Endothelial cell of umbilical vein (primary cell): Measurements from ENCODE around the gene FGR.

Source experiments
- CTCF ChIP-seq, 2 donors: IDR thresholded peaks; 1 replicate in 1 of 2; 2 replicates in 1 of 2; pipeline ENCODE4 v1.5.1; 2011; ENCODE audit warnings: low read length in 2 of 2, mild to moderate bottlenecking in 2 of 2, moderate library complexity in 2 of 2, control low read depth in 1 of 2, inconsistent platforms in 1 of 2, low read depth in 1 of 2; ENCODE audit not compliant: insufficient read depth in 1 of 2; ENCODE audit errors: extremely low read depth in 1 of 2
- EZH2 ChIP-seq: IDR thresholded peaks from 2 replicates; pipeline ENCODE4 v1.6.1; 2012; ENCODE audit warnings: borderline replicate concordance, low read depth, mild to moderate bottlenecking, moderate library complexity, low read length, inconsistent platforms; ENCODE audit not compliant: severe bottlenecking
- JUN ChIP-seq: IDR thresholded peaks from 2 replicates; pipeline ENCODE4 v1.6.1; 2011; ENCODE audit warnings: borderline replicate concordance, low read depth; ENCODE audit not compliant: insufficient read length, insufficient read depth
- MAX ChIP-seq: IDR thresholded peaks from 2 replicates; pipeline ENCODE4 v1.6.1; 2011; ENCODE audit not compliant: insufficient read depth, insufficient read length
- MYC ChIP-seq: IDR thresholded peaks from one replicate; pipeline ENCODE4 v1.6.1; 2011; ENCODE audit warnings: mild to moderate bottlenecking, low read depth, low read length
- POLR2A ChIP-seq: IDR thresholded peaks from 2 replicates; pipeline ENCODE4 v1.6.1; 2012; ENCODE audit warnings: low read depth, mild to moderate bottlenecking, control low read depth, low read length
- POLR2AphosphoS5 ChIP-seq: IDR thresholded peaks from 2 replicates; pipeline ENCODE4 v1.6.1; 2012; ENCODE audit warnings: low read depth, mild to moderate bottlenecking, control low read depth, low read length, moderate library complexity; ENCODE audit not compliant: insufficient read depth

GRCh38 chr1:27568300-27569087 is 66.5 kb downstream of the FGR start:
- peak; percentile 70 to 79 for TF ChIP-seq CTCF (IDR thresholded peaks at IDR 0.05; ENCODE audit: extremely low read depth in 1 of 2, insufficient read depth in 1 of 2, low read depth in 1 of 2, low read length in 2 of 2)
- TF ChIP-seq EZH2: no peak
- TF ChIP-seq MAX: no peak
- TF ChIP-seq POLR2A: no peak
- TF ChIP-seq POLR2AphosphoS5: no peak
- no peak for TF ChIP-seq JUN
- no peak for TF ChIP-seq MYC
